Measurements from ENCODE around the gene PATL2. TPM values are rescaled to one million over a fixed set of nuclear protein-coding genes. Genes with fewer than 3 reads are reported as not detected.
A peak's percentile ranks its signal among the peaks of the same experiment; 100 is the strongest.

Gene PATL2
- total and polyA plus RNA-seq, 10 donors, result 17.0 to 64.2 (median 28.9) TPM

- H3K9me3 ChIP-seq, result no peaks in the 10 kb centered on the region
- no peaks in the 10 kb centered on the region for H3K27me3 ChIP-seq (replicated peaks in 1 of 7)
- intact Hi-C loops (cut with DNase I; ENCODE audit: low total_unique reads), result no loop called here
- H3K4me3 ChIP-seq, result no peak overlapping the region
- TF ChIP-seq POLR2AphosphoS5 (IDR thresholded peaks at IDR 0.05), result peak in 1 of 3 donors; percentile 35
- TF ChIP-seq CTCF (IDR thresholded peaks at IDR 0.05 in 8 of 11, conservative IDR thresholded peaks at IDR 0.05 in 3 of 11), result no peak
- 71 to 95% (median 88%) methylated on average over 6 of the region's 6 CpGs for WGBS, 5 donors
- peak overlapping the region in 3 of 8 donors; percentile 24 to 58 (median 25) for H3K27ac ChIP-seq
- no peak for DNase-seq
- peaks cover 0 to 56% (median 10%) of the 10 kb centered on the region in 6 donors for H3K4me1 ChIP-seq
- peaks cover 0 to 100% (median 79%) of the 10 kb centered on the region in 6 donors for H3K36me3 ChIP-seq
Measured at GRCh38 chr15:44654858-44655257, 56.3 kb downstream of the PATL2 start.

- no peak for DNase-seq
- peaks cover 0 to 83% (median 17%) of the 10 kb centered on the region in 6 donors for H3K4me1 ChIP-seq
- intact Hi-C loops (cut with DNase I; ENCODE audit: low total_unique reads), result loop anchor here (10.0 kb wide), 1 partner anchor 53 kb away; no protein-coding TSS in a partner anchor
- H3K36me3 ChIP-seq, result peaks cover 0 to 98% (median 67%) of the 10 kb centered on the region in 6 donors
- no peaks in the 10 kb centered on the region for H3K27me3 ChIP-seq (replicated peaks in 1 of 7)
- TF ChIP-seq POLR2A (IDR thresholded peaks at IDR 0.05) (no peak), POLR2AphosphoS5 (IDR thresholded peaks at IDR 0.05) (no peak), CTCF (IDR thresholded peaks at IDR 0.05 in 8 of 11, conservative IDR thresholded peaks at IDR 0.05 in 3 of 11) (no peak)
- no peak overlapping the region for H3K27ac ChIP-seq
- H3K4me3 ChIP-seq, result no peak overlapping the region
- H3K9me3 ChIP-seq, result peaks cover 0 to 4% (median 0%) of the 10 kb centered on the region in 8 donors
Measured at GRCh38 chr15:44647637-44648036, 63.5 kb downstream of the PATL2 start.

- no peak for DNase-seq
- WGBS, 5 donors, result 74 to 95% (median 88%) methylated on average over 1 of the region's 1 CpG
Measured at GRCh38 chr15:44647036-44647435, 64.1 kb downstream of the PATL2 start.

More at GRCh38 chr15:44647036-44647435, 64.1 kb downstream of the PATL2 start:
- Histone ChIP-seq H3K36me3 (peaks cover 0 to 98% (median 62%) of the 10 kb centered on the region in 6 donors), H3K27me3 (replicated peaks in 1 of 7) (no peaks in the 10 kb centered on the region), H3K4me3 (no peak overlapping the region), H3K4me1 (peaks cover 0 to 84% (median 17%) of the 10 kb centered on the region in 6 donors), H3K27ac (no peak overlapping the region), H3K9me3 (peaks cover 0 to 4% (median 0%) of the 10 kb centered on the region in 8 donors)
- TF ChIP-seq POLR2A (IDR thresholded peaks at IDR 0.05) (no peak), CTCF (IDR thresholded peaks at IDR 0.05 in 8 of 11, conservative IDR thresholded peaks at IDR 0.05 in 3 of 11) (no peak), POLR2AphosphoS5 (IDR thresholded peaks at IDR 0.05) (no peak)
- intact Hi-C loops (cut with DNase I; ENCODE audit: low total_unique reads), result loop anchor here (10.0 kb wide), 1 partner anchor 52 kb away; no protein-coding TSS in a partner anchor

All from spleen (tissue), 11 donors.